ENCODE results near the gene SKIC2. TPM values are rescaled to one million over a fixed set of nuclear protein-coding genes. Genes with fewer than 3 reads are reported as not detected.

Gene SKIC2
- total and polyA plus RNA-seq, 2 of the 8 experiments (the other 6 are each of a cell fraction or from before 2014, with no cell fraction given): 42.1 to 59.7 TPM

DNA sequence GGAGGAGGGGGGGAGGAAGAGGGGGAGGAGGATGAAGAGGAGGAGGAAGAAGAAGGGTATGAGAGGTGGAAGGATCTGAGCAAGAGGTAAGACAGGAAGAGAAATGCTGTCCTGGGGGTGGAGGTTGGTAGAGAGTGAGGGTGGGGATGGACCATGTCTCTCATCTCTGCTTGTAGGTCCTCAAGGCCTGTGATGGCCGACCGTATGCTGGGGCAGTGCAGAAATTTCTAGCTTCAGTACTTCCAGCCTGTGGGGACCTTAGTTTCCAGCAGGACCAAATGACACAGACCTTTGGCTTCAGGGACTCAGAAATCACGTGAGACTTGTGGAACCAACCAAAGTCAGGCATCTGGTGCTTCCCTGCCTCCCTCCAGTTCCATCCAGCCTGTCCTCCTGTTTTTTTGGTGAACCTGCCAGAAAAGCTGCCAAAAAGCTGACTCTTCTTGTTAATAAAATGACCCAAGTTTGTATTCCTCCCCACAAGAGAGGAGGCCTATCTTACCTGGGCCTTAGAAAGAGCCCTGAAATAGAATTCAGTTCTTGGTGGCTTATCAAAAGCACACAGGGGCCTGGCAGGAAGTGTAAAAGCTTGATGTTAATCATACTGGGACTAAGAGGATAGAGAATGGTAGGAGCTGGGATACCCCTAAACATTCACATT lies 20.4 kb downstream of the SKIC2 start:
- 98% methylated on average over 3 of the region's 3 CpGs; no CpG with 5 or more reads in 1 of the 2 experiments for WGBS, 2 experiments (ENCODE audit: extremely low coverage in 1 of 2, insufficient coverage in 1 of 2, insufficient read length in 1 of 2, insufficient replicate concordance in 2 of 2, low coverage in 1 of 2, low lambda C conversion rate in 2 of 2, missing lambda C conversion rate in 1 of 2)
- H4K5ac ChIP-seq (ENCODE audit: insufficient read length, low read depth, low read length): no peak overlapping the region
- POLR2A ChIA-PET (ENCODE audit: partially characterized antibody): interaction anchor here (1.0 to 1.5 kb wide), 3 partner anchors 8 to 27 kb away, joined by 3 read pairs; partner anchors contain the start of gene DXO
- no peak for TF ChIP-seq SRF (IDR thresholded peaks at IDR 0.05; ENCODE audit: low read depth, low read length)
- no peak for TF ChIP-seq CHD2 (IDR thresholded peaks at IDR 0.05; ENCODE audit: low read length)
- TF ChIP-seq, protein P1, sequence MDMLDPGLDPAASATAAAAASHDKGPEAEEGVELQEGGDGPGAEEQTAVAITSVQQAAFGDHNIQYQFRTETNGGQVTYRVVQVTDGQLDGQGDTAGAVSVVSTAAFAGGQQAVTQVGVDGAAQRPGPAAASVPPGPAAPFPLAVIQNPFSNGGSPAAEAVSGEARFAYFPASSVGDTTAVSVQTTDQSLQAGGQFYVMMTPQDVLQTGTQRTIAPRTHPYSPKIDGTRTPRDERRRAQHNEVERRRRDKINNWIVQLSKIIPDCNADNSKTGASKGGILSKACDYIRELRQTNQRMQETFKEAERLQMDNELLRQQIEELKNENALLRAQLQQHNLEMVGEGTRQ (IDR thresholded peaks at IDR 0.05; ENCODE audit: low read length): no peak
- TF ChIP-seq BACH1 (IDR thresholded peaks at IDR 0.05; ENCODE audit: low read length): no peak
- TF ChIP-seq, protein P2, sequence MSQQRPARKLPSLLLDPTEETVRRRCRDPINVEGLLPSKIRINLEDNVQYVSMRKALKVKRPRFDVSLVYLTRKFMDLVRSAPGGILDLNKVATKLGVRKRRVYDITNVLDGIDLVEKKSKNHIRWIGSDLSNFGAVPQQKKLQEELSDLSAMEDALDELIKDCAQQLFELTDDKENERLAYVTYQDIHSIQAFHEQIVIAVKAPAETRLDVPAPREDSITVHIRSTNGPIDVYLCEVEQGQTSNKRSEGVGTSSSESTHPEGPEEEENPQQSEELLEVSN (IDR thresholded peaks at IDR 0.05): no peak
- TF ChIP-seq CEBPB (IDR thresholded peaks at IDR 0.05; ENCODE audit: low read depth, low read length): no peak
- no peak for TF ChIP-seq HDAC6 (IDR thresholded peaks at IDR 0.05; ENCODE audit: low read depth, low read length)
- no peak for TF ChIP-seq SIX5 (IDR thresholded peaks at IDR 0.05; ENCODE audit: low read depth, low read length)
- TF ChIP-seq, protein P3, sequence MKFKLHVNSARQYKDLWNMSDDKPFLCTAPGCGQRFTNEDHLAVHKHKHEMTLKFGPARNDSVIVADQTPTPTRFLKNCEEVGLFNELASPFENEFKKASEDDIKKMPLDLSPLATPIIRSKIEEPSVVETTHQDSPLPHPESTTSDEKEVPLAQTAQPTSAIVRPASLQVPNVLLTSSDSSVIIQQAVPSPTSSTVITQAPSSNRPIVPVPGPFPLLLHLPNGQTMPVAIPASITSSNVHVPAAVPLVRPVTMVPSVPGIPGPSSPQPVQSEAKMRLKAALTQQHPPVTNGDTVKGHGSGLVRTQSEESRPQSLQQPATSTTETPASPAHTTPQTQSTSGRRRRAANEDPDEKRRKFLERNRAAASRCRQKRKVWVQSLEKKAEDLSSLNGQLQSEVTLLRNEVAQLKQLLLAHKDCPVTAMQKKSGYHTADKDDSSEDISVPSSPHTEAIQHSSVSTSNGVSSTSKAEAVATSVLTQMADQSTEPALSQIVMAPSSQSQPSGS (IDR thresholded peaks at IDR 0.05; ENCODE audit: low read length): no peak
- TF ChIP-seq POLR2A (IDR thresholded peaks at IDR 0.05; ENCODE audit: control extremely low read depth in 1 of 2, low read depth in 2 of 2, low read length in 2 of 2): no peak
- TF ChIP-seq SIRT6 (IDR thresholded peaks at IDR 0.05; ENCODE audit: low read length): no peak

More for the DNA sequence above, 20.4 kb downstream of the SKIC2 start:
- no peak overlapping the region for H3K56ac ChIP-seq (replicated peaks; ENCODE audit: insufficient read length, low read depth, low read length)
- H2BK15ac ChIP-seq (ENCODE audit: low read length): no peak overlapping the region
- no peak overlapping the region for H2BK5ac ChIP-seq (ENCODE audit: low read depth, low read length)
- H3K27me3 ChIP-seq (replicated peaks in 1 of 4; ENCODE audit: control insufficient read depth in 3 of 4, extremely low read depth in 1 of 4, insufficient read depth in 3 of 4, low read length in 3 of 4): no peaks in the 10 kb centered on the region
- H2BK20ac ChIP-seq (ENCODE audit: low read length): no peak overlapping the region
- H2BK12ac ChIP-seq (ENCODE audit: low read depth, low read length): no peak overlapping the region
- H3K4me1 ChIP-seq (replicated peaks in 1 of 4; ENCODE audit: control insufficient read depth in 3 of 4, insufficient read depth in 4 of 4, low read length in 3 of 4): no peaks in the 10 kb centered on the region
- no peak overlapping the region for H3K9ac ChIP-seq (replicated peaks in 1 of 4; ENCODE audit: extremely low read depth in 1 of 4, low read depth in 3 of 4, low read length in 3 of 4)
- H3K18ac ChIP-seq (ENCODE audit: extremely low read depth, low read length): no peak overlapping the region
- H3K79me1 ChIP-seq (ENCODE audit: low read depth, low read length): no peaks in the 10 kb centered on the region
- H3K23me2 ChIP-seq (ENCODE audit: low read depth, low read length): no peaks in the 10 kb centered on the region
- CTCF ChIA-PET (ENCODE audit: partially characterized antibody): interaction anchor here (0.8 to 1.8 kb wide), 4 partner anchors 28 to 187 kb away, joined by 3 to 9 read pairs (median 4); no protein-coding TSS in a partner anchor
- H3K27ac ChIP-seq (ENCODE audit: low read depth, low read length): no peak overlapping the region
- H4K91ac ChIP-seq (replicated peaks; ENCODE audit: insufficient read length, low read length): no peak overlapping the region
- H3K4me3 ChIP-seq (ENCODE audit: extremely low read depth in 1 of 4, insufficient read depth in 2 of 4, low read depth in 3 of 4, low read length in 4 of 4): no peak overlapping the region
- peaks cover 0 to 5% of the 10 kb centered on the region in 2 experiments; a peak in 1 of 4 replicates for H3K9me3 ChIP-seq (ENCODE audit: insufficient read depth in 2 of 2, low read depth in 1 of 2, low read length in 1 of 2)
- H4K8ac ChIP-seq (ENCODE audit: extremely low read depth, insufficient read depth, low read length): no peak overlapping the region
- H4K20me1 ChIP-seq (replicated peaks in 1 of 2; ENCODE audit: control insufficient read depth in 1 of 2, insufficient read depth in 2 of 2, low read length in 2 of 2): no peaks in the 10 kb centered on the region
- H3K79me2 ChIP-seq (ENCODE audit: control insufficient read depth in 1 of 2, insufficient read depth in 2 of 2, low read length in 2 of 2): no peaks in the 10 kb centered on the region
- H3K23ac ChIP-seq (ENCODE audit: insufficient read length): no peak overlapping the region
- no peak overlapping the region for H3K4me2 ChIP-seq (ENCODE audit: insufficient read depth in 1 of 2, low read depth in 2 of 2, low read length in 2 of 2)
- H2AK5ac ChIP-seq (ENCODE audit: low read depth, low read length): no peak overlapping the region
- H2BK120ac ChIP-seq (replicated peaks; ENCODE audit: low read depth, low read length): no peak overlapping the region
- no peak for DNase-seq (ENCODE audit: low read depth in 1 of 2, low spot score in 2 of 2)
- no peak overlapping the region for H3K14ac ChIP-seq (ENCODE audit: insufficient read length)
- FAIRE-seq: no peak
- H3K4ac ChIP-seq (replicated peaks; ENCODE audit: insufficient read length, low read depth, low read length): no peak overlapping the region
- H3K36me3 ChIP-seq (ENCODE audit: control insufficient read depth in 2 of 4, insufficient read depth in 4 of 4, low read length in 3 of 4): peaks cover 0 to 3% (median 1%) of the 10 kb centered on the region in 4 experiments; a peak in 3 of 8 replicates
- H2AFZ ChIP-seq (ENCODE audit: low read length): no peak overlapping the region
